Measurements from ENCODE around the gene PEMT. TPM values are rescaled to one million over a fixed set of nuclear protein-coding genes. Genes with fewer than 3 reads are reported as not detected.

The PEMT gene
- total and polyA plus RNA-seq, 2 donors (not counting 1 experiment from before 2014, with no cell fraction given) = 10.7 to 20.3 TPM

DNA sequence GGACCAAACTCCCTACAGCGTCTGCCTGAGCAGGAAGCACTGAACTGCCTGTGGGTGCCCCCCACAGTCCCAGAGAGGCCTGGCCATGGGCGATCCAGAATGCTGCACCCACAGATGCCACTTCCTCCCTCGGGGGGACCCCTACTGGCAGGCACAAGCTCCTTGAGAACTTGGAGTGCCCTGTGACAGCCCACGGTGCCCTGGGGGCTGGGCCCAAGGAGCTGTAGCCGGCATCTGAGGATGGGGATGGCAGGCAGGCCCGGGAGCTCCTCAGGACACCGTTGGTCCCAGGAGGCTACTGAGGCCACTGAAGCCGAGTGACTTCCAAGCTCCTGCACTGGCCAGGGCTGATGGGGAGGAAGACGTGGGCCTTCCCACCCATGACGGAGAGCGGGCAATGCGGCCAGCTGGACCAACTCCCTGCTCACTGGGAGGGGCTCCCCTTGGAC is 80.2 kb downstream of the PEMT start:
- Histone ChIP-seq H3K4me1 (ENCODE audit: control insufficient read depth in 2 of 2, insufficient read depth in 2 of 2, low read length in 2 of 2) (no peaks in the 10 kb centered on the region), H3K9ac (ENCODE audit: low read length) (no peak overlapping the region), H3K27me3 (replicated peaks in 1 of 4; ENCODE audit: control extremely low read depth in 1 of 4, control insufficient read depth in 3 of 4, insufficient read depth in 4 of 4, low read length in 3 of 4) (no peaks in the 10 kb centered on the region), H4K20me1 (ENCODE audit: control insufficient read depth, insufficient read depth, low read length, poor library complexity, severe bottlenecking) (no peaks in the 10 kb centered on the region), H3K79me2 (ENCODE audit: control insufficient read depth, insufficient read depth, low read length) (no peaks in the 10 kb centered on the region), H2AFZ (ENCODE audit: insufficient read depth, low read depth, low read length, poor library complexity, severe bottlenecking) (no peak overlapping the region), H3K9me3 (ENCODE audit: control extremely low read depth in 1 of 3, control insufficient read depth in 2 of 3, insufficient read depth in 1 of 3, low read length in 2 of 3) (no peaks in the 10 kb centered on the region), H3K4me3 (ENCODE audit: control extremely low read depth in 1 of 5, extremely low read depth in 1 of 5, insufficient read depth in 1 of 5, low read depth in 2 of 5, low read length in 4 of 5) (no peak overlapping the region), H3K36me3 (replicated peaks in 1 of 2; ENCODE audit: control extremely low read depth in 1 of 2, control insufficient read depth in 1 of 2, extremely low read depth in 1 of 2, insufficient read depth in 2 of 2, low read length in 1 of 2) (no peaks in the 10 kb centered on the region), H3K4me2 (replicated peaks; ENCODE audit: low read depth, low read length, poor library complexity, severe bottlenecking) (no peak overlapping the region), H3K27ac (ENCODE audit: low read length in 2 of 2) (no peak overlapping the region)
- DNase-seq (no peak), ATAC-seq (ENCODE audit: low read depth) (no peak)
- TF ChIP-seq, protein P1, sequence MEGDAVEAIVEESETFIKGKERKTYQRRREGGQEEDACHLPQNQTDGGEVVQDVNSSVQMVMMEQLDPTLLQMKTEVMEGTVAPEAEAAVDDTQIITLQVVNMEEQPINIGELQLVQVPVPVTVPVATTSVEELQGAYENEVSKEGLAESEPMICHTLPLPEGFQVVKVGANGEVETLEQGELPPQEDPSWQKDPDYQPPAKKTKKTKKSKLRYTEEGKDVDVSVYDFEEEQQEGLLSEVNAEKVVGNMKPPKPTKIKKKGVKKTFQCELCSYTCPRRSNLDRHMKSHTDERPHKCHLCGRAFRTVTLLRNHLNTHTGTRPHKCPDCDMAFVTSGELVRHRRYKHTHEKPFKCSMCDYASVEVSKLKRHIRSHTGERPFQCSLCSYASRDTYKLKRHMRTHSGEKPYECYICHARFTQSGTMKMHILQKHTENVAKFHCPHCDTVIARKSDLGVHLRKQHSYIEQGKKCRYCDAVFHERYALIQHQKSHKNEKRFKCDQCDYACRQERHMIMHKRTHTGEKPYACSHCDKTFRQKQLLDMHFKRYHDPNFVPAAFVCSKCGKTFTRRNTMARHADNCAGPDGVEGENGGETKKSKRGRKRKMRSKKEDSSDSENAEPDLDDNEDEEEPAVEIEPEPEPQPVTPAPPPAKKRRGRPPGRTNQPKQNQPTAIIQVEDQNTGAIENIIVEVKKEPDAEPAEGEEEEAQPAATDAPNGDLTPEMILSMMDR (IDR thresholded peaks at IDR 0.05) = no peak
- no peak for TF ChIP-seq EZH2 (IDR thresholded peaks at IDR 0.05; ENCODE audit: borderline replicate concordance, insufficient read depth, low read depth, low read length, poor library complexity, severe bottlenecking)
- no peaks in the 10 kb centered on the region for H3K27me3 Mint-ChIP-seq
- intact Hi-C loops (cut with micrococcal nuclease) = no loop called here
- ChIA-PET CTCF (no interaction called here), POLR2A (no interaction called here)
- 42% methylated on average over 10 of the region's 12 CpGs for WGBS (ENCODE audit: insufficient coverage)
- H3K27ac Mint-ChIP-seq = no peak overlapping the region
- no peaks in the 10 kb centered on the region for H3K4me1 Mint-ChIP-seq
- no peak overlapping the region for H3K4me3 Mint-ChIP-seq
- no peaks in the 10 kb centered on the region for H3K9me3 Mint-ChIP-seq (ENCODE audit: insufficient read depth)

DNA sequence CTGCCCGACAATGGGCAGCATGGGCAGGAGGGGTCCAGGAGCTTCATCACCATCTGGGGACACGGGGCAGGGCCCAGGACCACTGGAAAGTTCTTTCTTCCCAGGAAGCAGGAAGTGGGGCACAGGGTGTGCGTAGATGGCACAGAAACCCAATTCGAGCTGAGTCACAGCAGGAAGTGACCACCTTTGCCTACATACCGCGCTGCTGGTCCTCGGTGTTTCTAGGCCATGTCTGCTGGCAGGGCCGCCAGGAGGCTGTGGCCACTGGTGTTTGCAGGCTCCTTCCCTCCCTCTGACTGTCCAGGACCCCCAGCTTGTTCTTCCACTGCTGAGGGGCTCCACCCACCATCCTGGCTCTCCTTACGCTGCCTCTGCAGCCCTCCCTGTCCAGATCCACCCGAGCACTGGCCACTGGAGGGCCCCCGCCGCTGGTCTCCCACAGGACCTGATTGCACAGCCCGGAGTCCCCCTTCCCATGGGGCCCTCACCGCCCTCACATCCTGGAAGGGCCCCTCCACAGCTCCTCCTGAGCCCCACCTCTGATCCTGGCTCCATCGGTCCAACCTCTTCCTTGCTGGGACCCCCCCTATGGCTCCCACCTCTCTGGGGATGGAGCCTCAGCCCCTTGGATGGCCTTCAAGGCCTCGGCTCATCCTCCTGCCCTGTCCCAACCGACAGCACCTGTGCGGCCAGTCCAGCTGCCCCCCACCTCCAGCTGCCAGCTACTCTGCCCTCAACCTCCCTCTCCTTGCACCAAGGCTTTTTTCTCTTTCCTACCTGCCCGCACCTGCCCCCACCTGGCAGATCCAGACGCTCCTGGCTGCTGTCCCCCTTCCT is 80.8 kb downstream of the PEMT start:
- 75% methylated on average over 20 of the region's 20 CpGs for WGBS (ENCODE audit: insufficient coverage)
- Histone ChIP-seq H3K4me1 (ENCODE audit: control insufficient read depth in 2 of 2, insufficient read depth in 2 of 2, low read length in 2 of 2) (no peaks in the 10 kb centered on the region), H3K79me2 (ENCODE audit: control insufficient read depth, insufficient read depth, low read length) (no peaks in the 10 kb centered on the region), H3K27ac (ENCODE audit: low read length in 2 of 2) (no peak overlapping the region), H3K36me3 (replicated peaks in 1 of 2; ENCODE audit: control extremely low read depth in 1 of 2, control insufficient read depth in 1 of 2, extremely low read depth in 1 of 2, insufficient read depth in 2 of 2, low read length in 1 of 2) (no peaks in the 10 kb centered on the region), H4K20me1 (ENCODE audit: control insufficient read depth, insufficient read depth, low read length, poor library complexity, severe bottlenecking) (no peaks in the 10 kb centered on the region), H3K9me3 (ENCODE audit: control extremely low read depth in 1 of 3, control insufficient read depth in 2 of 3, insufficient read depth in 1 of 3, low read length in 2 of 3) (no peaks in the 10 kb centered on the region), H3K9ac (ENCODE audit: low read length) (no peak overlapping the region), H3K4me2 (replicated peaks; ENCODE audit: low read depth, low read length, poor library complexity, severe bottlenecking) (no peak overlapping the region), H3K27me3 (replicated peaks in 1 of 4; ENCODE audit: control extremely low read depth in 1 of 4, control insufficient read depth in 3 of 4, insufficient read depth in 4 of 4, low read length in 3 of 4) (no peaks in the 10 kb centered on the region), H2AFZ (ENCODE audit: insufficient read depth, low read depth, low read length, poor library complexity, severe bottlenecking) (no peak overlapping the region), H3K4me3 (ENCODE audit: control extremely low read depth in 1 of 5, extremely low read depth in 1 of 5, insufficient read depth in 1 of 5, low read depth in 2 of 5, low read length in 4 of 5) (no peak overlapping the region)
- H3K4me3 Mint-ChIP-seq = no peak overlapping the region
- intact Hi-C loops (cut with micrococcal nuclease) = no loop called here
- no peak for TF ChIP-seq EZH2 (IDR thresholded peaks at IDR 0.05; ENCODE audit: borderline replicate concordance, insufficient read depth, low read depth, low read length, poor library complexity, severe bottlenecking)
- TF ChIP-seq, protein P1 (IDR thresholded peaks at IDR 0.05) = no peak
- ChIA-PET POLR2A (no interaction called here), CTCF (no interaction called here)
- no peak for ATAC-seq (ENCODE audit: low read depth)
- no peak for DNase-seq
- no peak overlapping the region for H3K27ac Mint-ChIP-seq
- H3K9me3 Mint-ChIP-seq (ENCODE audit: insufficient read depth) = no peaks in the 10 kb centered on the region
- H3K27me3 Mint-ChIP-seq = no peaks in the 10 kb centered on the region
- no peaks in the 10 kb centered on the region for H3K4me1 Mint-ChIP-seq
